Effector CD4-positive, alpha-beta T cell (primary cell): ENCODE measurements around the gene SYNE1.

Experiments
- DNase-seq: peaks from one replicate; pipeline ENCODE4 v3.0.0-alpha.2; 2020

The SYNE1 gene

DNA sequence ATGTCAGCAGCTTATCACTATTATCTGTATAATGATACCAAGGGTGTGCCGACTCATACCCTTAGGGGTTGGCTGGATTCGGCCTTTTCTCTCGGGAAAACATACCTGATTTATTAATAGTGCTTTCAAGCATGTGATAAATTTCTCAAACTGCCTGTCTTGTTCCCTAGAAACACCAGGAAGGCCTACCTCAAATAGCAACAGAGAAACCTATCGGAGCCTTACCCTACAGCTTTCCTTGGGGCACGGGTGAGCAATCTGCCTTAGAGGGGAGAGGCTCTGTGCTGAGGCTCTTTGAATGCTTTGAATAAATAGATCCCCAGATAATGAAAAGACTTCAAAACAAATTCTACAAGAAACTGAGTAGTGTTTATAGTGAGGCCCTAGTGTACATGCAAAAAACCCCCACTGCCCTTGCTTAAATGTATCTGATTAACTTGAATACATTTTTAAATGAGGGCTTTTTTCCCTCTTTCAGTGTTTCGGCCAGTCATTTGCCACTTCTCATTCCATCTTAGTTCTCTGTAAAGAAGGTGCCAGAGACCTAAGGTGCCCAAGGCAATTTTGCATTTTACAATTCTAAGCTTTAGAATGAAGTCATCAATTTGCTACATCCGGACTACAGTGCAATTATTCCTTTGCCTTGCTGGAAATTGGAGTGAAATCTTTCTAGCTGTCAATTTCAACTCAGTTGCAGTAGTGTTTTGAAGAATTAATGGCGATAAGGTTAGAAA lies 509.6 kb downstream of the SYNE1 start:
- DNase-seq, result no peak

DNA sequence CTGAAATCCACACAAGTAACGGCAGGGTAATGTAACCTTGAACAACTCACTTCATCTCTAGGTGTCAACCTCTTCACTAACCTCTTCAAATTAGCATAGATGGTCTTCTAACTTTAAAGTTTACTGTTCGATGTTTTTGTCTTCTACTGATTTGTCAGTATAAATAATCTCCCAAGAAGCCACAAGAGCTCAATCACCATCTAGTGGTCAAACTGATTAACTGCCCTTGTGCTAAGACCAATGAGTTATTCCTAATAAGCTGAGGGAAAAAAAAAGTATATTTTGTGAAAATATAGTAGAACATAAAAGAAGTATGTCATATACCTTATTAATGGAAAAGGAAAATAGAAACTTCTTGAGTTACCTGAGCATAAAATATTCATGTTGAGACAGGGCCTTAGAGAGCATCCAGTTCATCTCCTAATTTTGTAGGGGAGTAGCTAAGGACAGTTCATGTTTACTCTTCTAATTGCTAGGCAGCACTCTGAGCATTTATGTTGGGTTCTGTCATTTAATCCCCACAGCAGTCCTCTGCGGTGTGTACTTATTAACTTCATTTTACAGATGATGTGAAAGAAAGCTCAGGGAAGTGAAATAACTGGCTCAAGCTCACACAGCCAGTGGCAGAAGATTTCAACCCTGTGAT lies 512.6 kb downstream of the SYNE1 start:
- DNase-seq, result no peak

DNA sequence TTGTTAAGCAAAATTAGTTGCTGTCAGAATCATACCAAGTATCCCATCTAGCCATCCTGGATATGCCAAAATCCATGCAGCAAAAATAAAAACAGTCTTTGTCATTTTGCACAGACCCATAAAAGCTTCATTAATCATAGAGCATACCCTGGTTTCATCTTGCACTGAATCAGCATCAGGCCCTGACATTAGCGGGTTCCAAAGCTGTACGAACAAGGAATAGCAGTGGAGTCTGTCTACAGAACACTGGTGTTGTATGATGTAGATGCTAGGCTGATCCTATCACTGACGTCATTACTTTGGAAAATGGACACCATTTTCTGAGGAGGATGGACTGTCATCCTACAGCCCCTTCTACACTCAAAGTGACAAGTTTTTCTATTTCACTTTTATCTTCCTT lies 514.1 kb downstream of the SYNE1 start:
- no peak for DNase-seq

DNA sequence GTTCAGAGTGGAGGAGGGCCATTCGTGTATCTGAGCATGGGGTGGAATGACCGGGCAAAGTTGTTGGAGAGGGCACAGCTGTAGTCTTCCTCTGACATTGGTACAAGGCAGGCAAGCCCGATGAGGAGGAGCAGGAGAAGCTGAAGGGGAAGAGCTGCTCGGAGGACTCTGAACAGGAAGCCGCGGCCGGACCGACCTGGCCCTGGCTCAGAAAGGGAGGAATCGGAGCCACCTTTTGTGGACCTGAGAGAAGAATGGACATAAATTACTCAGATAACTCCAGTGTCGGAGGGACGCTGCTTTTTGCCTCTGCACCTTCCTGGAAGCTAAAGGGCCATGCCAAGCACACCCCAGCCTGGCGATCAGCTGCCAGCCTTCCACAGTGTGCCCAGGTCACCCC lies 514.7 kb downstream of the SYNE1 start:
- no peak for DNase-seq

DNA sequence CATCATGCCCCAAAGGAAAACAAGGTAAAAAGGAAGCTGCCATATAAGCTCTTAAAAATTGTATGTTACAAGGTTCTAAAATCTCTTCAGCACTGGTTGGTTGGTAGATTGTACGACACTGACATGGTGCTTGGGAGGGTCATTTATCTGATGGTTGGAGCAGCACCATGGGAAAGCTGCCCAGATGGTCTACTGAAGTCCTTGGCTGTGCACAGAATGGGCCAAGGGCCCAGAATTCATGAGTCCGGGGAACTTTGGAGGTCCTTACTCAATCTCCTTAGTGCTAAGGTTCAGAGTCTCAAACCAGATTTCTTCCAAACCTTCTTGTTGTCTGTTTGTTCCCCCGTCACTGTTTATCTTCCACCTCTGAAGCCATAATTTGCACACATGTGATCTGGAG lies 515.3 kb downstream of the SYNE1 start:
- no peak for DNase-seq

DNA sequence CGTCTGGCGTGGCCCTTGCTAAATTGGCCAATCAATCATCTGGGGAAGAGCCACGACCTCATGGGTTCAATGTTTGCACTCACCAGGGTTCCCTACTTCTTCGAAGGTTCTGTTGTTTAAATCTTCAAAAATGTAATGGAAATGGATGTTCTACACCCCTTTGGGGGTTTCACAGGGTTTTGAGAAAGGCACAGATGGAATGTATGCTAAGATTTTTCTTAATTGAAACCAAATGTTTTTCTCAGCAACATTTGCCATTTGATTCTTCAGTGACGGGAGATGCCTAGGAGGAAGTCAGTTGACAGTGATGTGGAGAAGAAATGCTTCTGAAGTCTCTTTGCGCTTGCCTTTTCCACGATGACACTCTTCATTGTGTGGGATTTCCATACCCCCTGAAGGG lies 517.3 kb downstream of the SYNE1 start:
- no peak for DNase-seq

DNA sequence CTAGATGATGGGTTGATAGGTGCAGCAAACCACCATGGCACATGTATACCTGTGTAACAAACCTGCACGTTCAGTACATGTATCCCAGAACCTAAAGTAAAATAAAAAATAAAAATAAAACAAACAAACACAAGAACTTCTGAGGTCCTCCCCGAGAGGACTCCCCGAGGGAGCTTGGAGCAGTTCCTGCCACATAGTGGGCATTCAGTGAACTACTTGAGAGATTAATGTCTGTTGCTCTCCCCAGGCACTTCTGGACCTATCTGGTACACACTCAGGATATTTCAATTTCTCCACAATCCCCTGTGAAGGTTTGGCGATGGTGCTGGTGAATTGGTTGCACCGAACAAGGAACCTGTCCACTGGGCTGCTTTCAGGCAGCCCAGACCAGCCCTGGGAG lies 518.5 kb downstream of the SYNE1 start:
- DNase-seq, result no peak

DNA sequence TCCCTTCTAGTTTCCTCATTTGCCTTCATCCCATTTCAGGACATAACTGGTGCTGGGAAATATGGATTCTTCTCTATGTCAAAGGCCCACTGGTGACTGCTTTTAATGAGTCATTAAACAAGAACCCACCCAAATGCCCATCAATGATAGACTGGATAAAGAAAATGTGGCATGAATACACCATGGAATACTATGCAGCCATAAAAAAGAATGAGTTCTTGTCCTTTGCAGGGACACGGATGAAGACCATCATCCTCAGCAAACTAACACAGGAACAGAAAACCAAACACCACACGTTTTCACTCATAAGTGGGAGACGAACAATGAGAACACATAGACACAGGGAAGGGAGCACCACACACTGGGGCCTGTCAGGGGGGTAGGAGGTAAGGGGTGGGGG lies 518.9 kb downstream of the SYNE1 start:
- no peak for DNase-seq

DNA sequence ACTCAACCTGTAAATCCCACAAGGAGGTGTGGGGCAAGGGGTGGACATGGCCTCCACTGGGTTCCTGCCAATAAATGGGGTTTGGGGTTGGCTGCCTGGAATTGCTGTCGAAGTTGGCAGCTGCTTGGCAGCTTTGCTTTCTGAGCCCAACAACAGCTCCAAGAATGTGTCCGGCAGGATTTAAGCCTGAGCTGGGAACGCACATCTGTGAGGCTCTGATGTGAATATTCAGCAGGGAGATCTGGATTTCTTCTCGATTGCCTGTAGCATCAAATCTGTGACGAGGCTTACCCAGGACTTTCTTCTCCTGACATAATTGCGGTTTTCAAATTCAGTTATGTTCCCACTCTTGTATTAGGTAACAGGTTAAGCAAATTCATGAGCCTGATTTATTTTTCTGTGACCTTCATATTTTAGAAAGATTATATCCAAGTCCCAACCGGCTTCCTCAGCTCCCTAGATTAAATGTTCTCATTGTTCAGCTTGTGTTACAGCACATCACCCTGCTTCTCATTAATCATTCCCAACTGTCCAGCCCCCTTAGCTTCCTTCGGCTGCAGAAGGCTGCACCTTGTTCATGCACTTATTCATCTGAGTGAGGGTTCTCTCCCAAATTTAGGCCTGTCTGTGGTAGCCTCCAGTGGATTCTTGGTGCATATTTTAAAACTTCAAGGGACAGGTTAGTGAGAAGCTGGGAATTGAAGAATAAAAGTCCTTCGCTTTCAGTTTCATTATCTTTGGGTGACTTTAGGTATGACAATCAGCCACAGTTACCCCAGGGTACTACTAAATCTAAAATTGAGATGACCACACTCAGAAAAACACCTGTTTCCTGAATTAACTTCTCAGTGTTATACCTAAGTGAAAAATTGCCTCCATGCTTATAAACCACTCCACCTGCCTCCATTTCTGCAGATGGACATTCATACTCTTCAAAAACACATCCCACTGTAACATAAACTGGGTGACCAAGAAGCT lies 519.7 kb downstream of the SYNE1 start:
- DNase-seq, result no peak

DNA sequence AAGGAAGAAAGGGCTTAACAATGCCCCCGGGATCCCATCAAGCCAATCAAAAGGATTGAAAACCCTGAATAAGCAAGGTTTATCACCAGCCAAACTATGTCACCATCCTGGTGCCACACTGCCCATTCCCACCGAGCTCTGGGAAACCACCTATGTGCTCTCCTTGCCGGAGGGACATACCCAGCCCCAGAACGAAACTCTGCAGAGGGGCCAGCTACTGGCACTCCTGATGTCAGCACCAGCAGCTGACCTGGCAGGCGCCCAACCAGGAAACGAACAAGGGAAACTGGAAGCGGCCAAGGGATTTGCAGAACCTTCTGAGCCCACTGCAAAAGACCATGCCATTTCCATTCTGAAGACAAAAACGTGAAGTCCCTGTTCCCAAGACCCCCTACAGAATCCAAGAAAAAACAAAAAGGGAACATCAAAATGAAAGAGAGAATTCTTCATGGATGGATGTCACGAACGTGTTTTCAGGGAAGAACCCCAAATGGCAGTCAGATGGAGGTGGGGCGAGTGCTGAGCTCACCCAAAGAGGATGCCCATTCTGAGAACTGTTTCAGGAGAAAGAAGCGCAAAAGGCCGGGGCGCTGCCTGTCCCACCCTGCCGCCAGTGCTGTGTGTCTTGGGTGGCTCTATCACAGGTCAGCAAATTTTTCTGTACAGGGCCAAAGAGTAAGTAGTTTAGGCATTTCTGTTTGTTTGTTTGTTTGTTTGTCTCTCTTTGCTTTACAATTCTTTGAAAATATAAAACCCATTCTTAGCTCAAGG lies 524.5 kb downstream of the SYNE1 start:
- no peak for DNase-seq

DNA sequence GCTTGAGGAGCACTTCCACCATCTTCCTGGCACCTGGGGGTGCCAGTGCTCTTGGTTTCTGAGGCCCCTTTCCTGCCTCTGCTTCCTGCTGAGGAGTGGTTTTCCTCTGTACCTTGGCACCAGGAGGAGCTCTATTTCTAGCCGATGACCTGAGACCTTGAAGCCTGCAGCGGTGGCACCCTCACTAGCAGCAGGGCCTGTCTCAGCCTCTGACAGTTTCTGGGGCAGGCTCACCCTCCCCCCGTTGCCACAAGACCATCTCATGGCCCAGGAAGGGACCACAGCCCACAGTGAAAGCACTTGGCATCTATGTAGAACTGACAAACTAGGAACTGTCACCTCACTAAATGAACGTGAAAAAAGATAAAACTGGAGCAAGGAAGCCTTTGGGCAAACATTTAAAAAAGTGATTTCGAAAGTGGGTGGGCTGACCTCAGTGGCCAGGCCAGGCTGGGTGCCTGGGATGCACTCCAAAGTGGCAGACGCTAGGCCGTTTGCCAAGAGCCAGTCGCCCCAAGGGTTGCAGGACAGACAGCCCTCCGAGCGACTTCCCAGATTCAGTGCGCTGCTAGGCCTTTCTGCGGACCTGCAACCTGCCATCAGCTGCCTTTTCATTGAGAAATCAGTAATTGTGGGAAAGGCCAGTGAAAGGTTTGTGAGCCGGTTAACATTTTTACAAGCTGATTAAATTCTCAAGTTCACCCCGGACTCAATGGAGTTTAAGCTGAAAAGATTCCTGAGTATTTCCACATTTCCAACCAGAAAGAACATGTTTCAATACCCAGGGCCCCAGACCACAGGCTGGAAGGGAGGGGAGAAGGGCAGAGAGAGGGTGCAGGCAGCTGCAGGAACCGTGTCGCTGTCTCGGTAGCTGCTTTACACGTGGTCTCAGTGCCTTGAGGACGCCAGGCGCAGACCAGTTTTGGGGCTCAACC lies 526.0 kb downstream of the SYNE1 start:
- no peak for DNase-seq

DNA sequence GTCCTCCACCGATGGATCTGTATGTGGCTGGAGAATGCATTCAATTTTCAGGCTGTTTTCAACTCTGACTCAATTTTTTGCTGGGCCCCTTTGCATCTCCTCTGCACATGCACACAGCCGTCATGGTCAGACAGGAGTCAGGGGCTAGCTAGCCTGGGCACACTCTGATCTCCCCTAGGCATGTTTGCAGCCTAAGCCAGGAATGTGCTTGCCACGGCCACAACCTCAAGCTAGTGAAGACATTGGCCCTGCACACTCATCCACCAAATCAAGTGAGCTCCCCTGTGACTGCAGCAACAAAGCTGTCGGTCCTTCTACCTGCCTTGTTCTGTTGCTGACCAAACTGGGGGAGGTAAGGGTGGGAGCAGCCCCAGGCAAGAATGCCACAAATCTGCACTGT lies 529.2 kb downstream of the SYNE1 start:
- DNase-seq, result no peak

DNA sequence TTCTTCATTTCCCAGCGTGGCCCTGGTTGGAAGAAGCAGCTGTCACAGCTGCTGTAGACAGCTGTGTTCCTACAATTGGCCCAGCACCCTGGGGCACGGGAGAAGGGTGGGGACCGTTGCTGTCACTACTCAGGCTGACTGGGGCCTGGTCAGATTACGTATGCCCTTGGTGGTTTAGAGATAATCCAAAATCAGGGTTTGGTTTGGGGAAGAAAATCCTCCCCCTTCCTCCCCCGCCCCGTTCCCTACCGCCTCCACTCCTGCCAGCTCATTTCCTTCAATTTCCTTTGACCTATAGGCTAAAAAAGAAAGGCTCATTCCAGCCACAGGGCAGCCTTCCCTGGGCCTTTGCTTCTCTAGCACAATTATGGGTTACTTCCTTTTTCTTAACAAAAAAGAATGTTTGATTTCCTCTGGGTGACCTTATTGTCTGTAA lies 537.0 kb downstream of the SYNE1 start:
- no peak for DNase-seq

DNA sequence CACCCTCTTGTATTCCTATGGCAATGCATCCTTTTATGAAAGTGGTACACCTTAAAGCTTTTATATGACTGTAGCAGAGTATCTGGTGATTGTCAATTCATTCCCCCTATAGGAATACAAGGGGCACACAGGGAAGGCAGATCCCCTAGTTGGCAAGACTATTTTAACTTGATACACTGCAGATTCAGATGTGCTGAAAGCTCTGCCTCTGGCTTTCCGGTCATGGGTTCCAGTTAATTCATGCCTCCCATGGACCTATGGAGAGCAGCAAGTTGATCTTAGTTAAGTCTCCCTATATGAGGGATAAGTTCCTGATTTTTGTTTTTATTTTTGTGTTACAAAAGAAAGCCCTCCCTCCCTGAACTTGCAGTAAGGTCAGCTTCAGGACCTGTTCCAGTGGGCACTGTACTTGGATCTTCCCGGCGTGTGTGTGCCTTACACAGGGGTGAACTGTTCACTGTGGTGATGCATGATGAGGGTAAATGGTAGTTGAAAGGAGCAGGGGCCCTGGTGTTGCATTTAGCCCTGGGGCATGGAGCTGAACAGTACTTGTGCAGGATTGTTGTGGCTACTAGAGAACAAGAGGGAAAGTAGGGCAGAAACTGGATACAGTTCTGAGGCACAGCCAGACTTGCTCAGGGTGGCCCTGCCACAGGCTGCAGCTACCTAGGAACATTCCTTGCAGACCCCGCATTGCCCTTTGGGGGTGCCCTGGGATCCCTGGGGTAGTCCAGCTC lies 537.5 kb downstream of the SYNE1 start:
- DNase-seq, result no peak

DNA sequence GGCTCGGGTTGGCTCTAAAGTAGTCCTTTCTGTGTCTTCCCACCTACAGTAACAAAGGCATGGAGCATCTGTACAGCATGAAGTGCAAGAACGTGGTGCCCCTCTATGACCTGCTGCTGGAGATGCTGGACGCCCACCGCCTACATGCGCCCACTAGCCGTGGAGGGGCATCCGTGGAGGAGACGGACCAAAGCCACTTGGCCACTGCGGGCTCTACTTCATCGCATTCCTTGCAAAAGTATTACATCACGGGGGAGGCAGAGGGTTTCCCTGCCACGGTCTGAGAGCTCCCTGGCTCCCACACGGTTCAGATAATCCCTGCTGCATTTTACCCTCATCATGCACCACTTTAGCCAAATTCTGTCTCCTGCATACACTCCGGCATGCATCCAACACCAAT lies 538.5 kb downstream of the SYNE1 start:
- no peak for DNase-seq

DNA sequence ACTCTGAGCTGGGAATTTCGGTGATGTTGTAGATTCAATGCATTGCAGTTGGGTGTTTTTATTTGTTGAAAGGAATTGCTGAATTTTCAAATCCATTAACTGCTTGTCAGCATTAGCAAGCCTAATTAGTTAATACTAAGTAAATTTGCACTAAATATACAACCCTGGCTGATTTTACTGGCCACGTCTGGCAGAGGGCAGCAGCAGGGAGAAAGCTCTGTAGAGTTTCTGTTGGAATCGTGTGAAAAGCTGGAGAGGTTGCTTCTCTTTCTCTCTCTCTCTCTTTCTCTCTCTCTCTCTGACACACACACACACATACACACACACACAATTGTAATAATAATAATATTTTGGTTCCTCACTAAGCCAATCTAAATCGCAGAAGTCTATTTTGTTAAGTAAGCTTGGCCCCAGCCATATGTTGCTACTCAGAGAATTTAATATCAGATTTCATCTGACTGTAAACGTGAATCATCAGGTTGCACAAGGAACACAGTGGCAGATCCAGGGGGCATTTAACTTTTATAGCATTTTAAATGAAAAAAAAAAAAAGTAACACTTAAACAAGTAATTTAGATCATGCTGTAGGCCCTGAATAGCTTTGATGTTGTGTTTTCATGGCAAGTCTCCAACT lies 540.2 kb downstream of the SYNE1 start:
- no peak for DNase-seq

DNA sequence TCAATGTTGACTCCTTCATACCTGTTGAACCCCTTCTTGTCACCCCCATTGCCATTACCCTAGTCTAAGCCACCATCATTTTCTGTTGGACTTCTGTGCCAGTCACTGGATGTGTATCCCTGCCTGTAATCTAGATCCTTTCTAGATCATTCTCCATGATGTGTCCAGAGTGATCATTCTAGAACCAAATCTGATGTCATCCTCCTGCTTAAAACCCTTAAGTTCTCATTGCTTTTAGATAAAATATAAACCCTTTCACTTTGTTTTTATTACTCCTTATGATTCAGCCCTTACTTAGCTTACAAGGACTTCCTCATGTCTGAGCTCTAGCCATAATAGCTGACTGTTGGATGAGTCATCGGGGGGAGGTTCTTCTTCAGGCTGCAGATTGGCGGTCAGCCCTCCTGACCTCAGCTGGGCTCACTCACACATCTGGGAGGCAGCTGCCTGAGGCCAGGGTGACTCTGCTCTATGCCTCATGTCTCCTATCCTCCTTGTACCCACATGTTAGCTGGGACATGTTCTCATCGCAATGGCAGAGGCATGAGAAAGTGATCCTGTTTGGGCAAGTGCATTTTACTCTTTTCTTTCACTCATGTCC lies 542.1 kb downstream of the SYNE1 start:
- DNase-seq, result no peak

DNA sequence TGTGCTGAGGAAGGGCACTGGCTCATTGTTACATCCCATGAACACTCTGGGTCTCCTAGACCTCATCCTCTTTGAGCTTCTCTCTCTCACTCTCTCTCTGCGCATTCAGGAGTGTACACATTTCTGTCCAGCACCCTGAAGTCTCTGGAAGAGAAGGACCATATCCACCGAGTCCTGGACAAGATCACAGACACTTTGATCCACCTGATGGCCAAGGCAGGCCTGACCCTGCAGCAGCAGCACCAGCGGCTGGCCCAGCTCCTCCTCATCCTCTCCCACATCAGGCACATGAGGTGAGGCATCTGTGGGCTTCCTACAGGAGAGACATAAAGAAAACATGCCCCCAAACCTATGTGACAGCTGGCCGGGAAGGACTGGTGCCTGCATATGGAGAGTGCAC lies 542.9 kb downstream of the SYNE1 start:
- DNase-seq, result no peak

DNA sequence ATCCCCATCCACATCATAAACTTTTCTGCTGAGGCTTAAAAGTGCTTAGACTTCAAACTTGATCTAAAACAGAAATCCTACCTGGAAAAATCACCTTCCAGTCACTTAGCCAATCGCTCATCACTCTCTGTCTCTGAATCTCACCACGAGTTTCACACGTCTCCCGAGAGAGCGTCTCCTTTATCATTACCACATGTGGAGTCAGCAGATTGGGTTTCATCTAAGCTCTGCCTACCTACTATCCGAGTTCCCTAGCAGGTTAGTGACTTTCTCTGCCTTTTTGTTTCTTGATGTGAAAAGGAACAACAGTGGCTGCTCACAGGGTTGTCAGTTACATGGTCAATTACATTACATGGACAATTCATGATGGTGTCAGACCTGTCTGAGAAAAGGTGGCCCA lies 543.5 kb downstream of the SYNE1 start:
- DNase-seq, result no peak

DNA sequence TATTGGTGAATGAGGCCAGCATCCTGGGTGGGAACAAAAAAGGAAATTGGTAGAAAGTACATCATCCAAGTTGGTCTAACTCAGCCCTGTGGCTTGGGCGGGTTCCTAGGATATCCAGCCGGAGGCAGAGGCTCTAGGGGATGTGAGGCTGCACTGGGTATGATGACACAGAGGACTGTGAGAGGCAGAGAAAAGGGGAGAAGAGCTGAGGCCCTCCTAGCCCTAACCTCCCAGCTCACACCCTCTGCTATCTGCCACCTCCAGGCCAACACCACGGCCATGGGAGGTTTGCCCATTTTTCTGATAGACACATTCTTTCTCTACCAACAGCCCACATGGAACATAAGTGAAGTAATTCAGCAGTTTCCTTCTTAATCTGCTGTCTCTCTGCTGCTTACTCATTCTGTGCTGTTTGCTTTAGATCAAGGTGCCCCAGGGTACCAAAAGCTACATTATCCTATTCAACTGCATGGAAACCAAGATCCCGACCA lies 545.3 kb downstream of the SYNE1 start:
- DNase-seq, result no peak
